Measurements from ENCODE around the gene ZNF813. TPM values are rescaled to one million over a fixed set of nuclear protein-coding genes. Genes with fewer than 3 reads are reported as not detected.
"Not testable (repeated sequence)": the region's sequence is repeated elsewhere in the genome, so short reads cannot be mapped to it uniquely, and the experiment has no call there.

The ZNF813 gene
- total RNA-seq, 2 donors from 2014 or later = 5.6 to 7.1 TPM

DNA sequence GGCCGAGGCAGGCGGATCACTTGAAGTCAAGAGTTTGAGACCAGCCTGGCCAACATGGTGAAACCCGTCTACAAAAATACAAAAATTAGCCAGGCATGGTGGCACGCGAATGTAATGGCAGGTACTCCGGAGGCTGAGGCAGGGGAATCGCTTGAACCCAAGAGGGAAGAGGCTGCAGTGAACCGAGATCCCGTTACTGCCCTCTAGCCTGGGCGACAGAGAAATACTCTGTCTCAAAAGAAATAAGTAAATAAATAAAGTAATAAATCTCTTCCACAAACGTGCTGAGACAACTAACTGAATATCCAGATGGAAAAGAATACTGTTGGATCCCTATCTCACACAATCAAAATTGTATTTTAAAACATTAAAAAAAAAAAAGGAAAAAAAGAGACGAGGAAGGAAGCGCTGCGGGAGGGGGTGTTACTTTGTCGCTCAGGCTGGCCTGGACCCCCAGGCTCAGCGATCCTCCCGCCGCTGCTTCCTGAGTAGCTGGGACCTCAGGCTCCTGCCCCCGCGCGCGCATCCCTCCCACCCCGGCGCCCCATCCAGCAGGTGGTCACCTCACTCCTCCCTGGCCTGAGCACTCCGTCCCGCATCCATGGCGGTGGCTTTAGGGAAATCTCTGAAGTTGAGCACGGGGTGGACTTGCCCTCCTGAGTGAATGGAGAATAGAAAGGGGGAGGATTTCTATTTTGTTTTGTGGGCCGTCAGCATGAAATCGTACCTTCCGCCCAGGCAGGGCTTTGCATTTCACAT lies 628 bp upstream of the ZNF813 start:
- ATAC-seq (peak; percentile 40 to 44), DNase-seq (ENCODE audit: low spot score in 2 of 2) (no peak)
- H3K9me3 Mint-ChIP-seq = peaks cover 8 to 34% of the 10 kb centered on the region in 2 donors
- H3K36me3 Mint-ChIP-seq = peaks cover 34 to 64% of the 10 kb centered on the region in 2 donors
- H3K27ac Mint-ChIP-seq = peak overlapping the region in 1 of 2 donors; percentile 80

DNA sequence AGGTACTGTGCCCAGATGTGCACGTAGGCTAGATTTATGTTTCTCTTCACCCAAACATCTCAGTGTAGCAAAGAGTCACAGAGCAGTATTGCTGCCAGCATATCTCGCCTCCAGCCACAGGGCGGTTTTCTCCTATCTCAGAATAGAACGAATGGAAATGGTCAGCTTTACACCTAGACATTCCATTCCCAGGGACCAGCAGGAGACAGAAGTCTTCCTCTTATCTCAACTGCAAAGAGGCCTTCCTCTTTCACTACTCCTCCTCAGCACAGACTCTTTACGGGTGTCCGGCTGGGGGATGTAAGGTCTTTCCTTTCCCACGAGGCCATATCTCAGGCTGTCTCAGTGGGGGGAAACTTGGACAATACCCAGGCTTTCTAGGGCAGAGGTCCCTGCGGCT lies 1.1 kb downstream of the ZNF813 start:
- ATAC-seq; DNase-seq (ENCODE audit: low spot score in 2 of 2): not testable (repeated sequence)
- peak overlapping the region in 1 of 2 donors; percentile 80 for H3K27ac Mint-ChIP-seq
- peaks cover 5 to 29% of the 10 kb centered on the region in 2 donors for H3K9me3 Mint-ChIP-seq
- peaks cover 40 to 64% of the 10 kb centered on the region in 2 donors for H3K36me3 Mint-ChIP-seq

DNA sequence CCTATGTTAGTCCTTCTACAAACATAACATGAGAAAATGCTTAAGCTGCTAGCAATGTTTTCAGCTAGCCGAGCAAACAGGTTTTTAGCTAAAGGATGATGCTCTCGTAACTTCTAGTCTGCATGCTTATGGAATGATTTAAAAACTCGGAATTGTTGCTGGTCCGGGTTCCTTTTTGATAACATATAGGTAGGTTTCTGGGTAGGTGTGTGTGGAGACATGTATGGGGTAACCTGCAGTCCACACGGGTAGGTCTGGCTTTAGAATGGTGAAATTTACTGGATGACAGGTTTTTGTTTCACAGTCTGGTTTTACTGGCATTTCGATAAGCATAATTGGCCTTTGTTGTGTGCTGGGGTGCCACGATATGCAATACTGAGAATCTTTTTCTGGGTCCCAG lies 4.4 kb downstream of the ZNF813 start:
- Mint-ChIP-seq H3K9me3 (peaks cover 9 to 21% of the 10 kb centered on the region in 2 donors), H3K36me3 (peaks cover 66 to 78% of the 10 kb centered on the region in 2 donors), H3K27ac (no peak overlapping the region)
- no peak for ATAC-seq
- no peak for DNase-seq (ENCODE audit: low spot score in 2 of 2)

DNA sequence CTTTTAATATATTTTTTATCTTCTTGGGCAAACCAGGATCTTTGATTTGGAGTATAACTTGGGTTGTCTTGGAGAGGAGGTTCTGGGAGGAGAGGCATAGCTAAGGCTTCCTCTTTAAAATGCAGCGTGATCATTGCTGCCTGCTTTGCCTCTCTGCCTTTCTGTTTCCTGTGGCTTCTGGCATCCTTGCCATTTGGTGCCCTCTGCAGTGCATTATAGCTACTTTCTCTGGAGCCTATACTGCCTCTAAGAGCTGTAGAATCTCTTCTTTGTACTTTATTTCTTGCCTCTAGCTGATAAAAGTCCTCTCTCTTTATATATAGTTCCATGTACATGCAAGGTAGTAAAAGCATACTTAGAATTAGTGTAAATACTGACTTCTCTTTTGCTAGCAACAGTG lies 7.3 kb downstream of the ZNF813 start:
- Mint-ChIP-seq H3K36me3 (peaks cover 86% of the 10 kb centered on the region in 2 donors), H3K9me3 (peaks cover 18 to 24% of the 10 kb centered on the region in 2 donors)
- H3K27ac Mint-ChIP-seq; ATAC-seq; DNase-seq (ENCODE audit: low spot score in 2 of 2): not testable (repeated sequence)

DNA sequence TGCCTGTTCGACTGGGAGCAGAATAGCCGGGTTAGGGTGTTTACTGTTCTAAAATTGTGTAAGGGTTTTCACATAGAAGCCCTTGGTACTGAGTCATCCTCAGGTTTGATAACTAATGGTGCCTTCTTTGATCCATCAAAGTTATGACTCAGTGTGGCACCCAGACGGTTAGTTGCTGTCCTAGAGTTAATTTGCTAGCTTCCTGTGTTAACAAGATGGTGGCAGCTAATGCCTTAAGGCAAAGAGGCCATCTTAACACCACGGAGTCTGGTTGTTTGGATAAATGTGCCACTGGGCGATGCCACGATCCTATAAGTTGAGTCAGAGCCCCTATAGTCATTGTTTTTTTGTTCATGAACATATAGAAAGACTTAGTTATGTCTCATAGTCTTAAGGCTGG lies 7.9 kb downstream of the ZNF813 start:
- H3K27ac Mint-ChIP-seq; DNase-seq (ENCODE audit: low spot score in 2 of 2): not testable (repeated sequence)
- H3K9me3 Mint-ChIP-seq = peaks cover 19 to 25% of the 10 kb centered on the region in 2 donors
- ATAC-seq = peak in 1 of 2 donors; percentile 61
- peaks cover 87% of the 10 kb centered on the region in 2 donors for H3K36me3 Mint-ChIP-seq

DNA sequence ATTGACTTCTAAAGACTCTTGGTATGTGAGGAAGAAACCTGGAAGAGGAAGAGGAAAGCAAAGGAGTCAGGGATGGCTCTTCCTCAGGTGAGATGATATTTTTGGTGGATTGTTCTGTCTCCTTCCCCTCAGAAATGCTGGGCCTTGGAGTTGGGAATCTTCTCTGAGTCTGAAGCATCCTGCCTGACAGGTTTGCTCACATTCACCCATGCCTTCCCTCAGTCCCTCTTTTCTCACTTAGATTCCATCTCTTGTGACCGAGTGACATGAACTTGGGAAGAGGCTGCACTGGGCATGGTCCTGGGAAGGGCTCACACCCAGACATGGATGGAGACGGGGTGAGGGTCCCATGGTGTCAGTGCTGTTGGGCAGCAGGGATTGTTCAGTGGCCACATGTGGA lies 16.2 kb downstream of the ZNF813 start:
- peaks cover 39 to 40% of the 10 kb centered on the region in 2 donors for H3K9me3 Mint-ChIP-seq

DNA sequence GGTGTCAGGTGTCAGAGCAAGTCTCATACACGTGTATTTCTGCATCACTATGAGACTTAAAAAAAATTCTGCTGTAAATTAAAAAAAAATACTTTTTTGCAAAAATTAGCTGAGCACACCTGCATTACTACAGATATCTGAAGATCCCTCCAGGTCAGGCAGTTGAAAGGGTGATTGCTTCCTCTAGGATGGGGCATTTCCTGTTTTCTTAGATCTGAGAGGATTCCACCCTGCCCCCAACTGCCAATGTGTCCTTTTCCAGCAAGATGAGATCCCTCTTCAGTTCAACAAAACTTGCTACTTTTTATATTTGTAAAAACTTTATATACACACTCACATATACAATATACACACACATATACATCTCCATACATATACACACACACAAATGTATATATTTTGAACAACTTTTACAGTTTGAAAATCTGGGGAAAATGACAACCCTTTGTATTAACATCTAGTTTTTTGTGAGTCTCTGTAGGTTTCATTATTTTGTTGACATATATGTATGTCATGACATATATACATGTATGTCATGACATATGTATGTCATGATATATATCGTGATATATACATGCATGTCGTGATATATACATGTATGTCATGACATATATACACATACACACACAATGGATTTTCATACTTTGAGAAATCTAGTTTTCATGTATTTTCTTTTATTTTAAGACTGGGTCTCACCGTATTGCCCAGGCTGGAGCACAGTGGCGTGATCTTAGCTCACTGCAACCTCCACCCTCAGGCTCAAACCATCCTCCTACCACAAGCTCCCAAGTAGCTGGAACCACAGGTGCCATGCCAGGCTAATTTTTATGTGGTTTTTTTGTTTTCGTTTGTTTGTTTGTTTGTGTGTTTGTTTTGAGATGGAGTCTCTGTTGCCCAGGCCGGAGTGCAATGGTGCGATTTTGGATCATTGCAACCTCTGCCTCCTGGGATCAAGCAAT lies 17.8 kb downstream of the ZNF813 start:
- DNase-seq (ENCODE audit: low spot score in 2 of 2) (no peak), ATAC-seq (no peak)
- Mint-ChIP-seq H3K27ac (no peak overlapping the region), H3K9me3 (peaks cover 30 to 37% of the 10 kb centered on the region in 2 donors), H3K36me3 (peaks cover 71 to 85% of the 10 kb centered on the region in 2 donors)

More for the DNA sequence above, 16.2 kb downstream of the ZNF813 start:
- peaks cover 76 to 89% of the 10 kb centered on the region in 2 donors for H3K36me3 Mint-ChIP-seq
- not testable (repeated sequence) for ATAC-seq; DNase-seq (ENCODE audit: low spot score in 2 of 2); H3K27ac Mint-ChIP-seq

DNA sequence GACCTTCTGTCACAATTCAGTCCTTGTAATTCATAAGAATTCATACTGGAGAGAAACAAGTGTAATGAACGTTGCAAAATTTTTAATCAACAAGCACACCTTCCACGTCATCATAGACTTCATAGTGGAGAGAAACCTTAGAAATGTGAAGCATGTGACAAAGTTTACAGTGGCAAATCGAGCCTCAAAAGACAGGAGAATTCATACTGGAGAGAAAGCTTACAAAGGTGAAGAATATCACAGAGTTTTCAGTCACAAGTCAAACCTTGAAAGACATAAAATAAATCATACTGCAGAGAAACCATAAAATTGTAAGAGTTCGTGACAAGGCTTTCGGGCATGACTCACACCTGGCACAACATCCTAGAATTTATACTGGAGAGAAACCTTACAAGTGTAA lies 24.6 kb downstream of the ZNF813 start:
- Mint-ChIP-seq H3K36me3 (peaks cover 75 to 88% of the 10 kb centered on the region in 2 donors), H3K27ac (no peak overlapping the region), H3K9me3 (peaks cover 46 to 53% of the 10 kb centered on the region in 2 donors)
- no peak for ATAC-seq
- no peak for DNase-seq (ENCODE audit: low spot score in 2 of 2)

DNA sequence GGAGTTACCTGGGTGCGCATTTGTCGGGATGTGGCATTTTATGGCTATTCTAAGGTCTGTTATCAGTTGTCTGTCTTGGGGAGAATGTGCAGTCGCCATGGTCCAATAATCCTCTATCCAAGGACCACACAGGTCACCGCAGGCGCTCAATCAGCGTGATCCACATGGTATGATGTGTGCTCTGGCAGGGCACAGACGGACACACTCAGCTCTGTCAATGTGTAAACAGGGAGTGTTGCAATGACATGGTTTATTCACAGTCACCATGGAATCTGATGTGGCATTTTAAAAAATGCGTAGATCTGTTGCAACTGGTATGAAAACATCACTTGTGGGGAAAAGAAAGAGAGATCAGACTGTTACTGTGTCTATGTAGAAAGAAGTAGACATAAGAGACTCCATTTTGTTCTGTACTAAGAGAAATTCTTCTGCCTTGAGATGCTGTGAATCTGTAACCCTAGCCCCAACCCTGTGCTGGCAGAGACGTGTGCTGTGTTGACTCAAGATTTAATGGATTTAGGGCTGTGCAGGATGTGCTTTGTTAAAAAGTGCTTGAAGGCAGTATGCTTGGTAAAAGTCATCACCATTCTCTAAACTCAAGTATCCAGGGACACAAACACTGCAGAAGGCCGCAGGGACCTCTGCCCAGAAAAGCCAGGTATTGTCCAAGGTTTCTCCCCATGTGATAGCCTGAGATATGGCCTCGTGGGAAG lies 29.9 kb downstream of the ZNF813 start:
- H3K27ac Mint-ChIP-seq; DNase-seq (ENCODE audit: low spot score in 2 of 2); ATAC-seq: not testable (repeated sequence)
- H3K36me3 Mint-ChIP-seq = peaks cover 45 to 54% of the 10 kb centered on the region in 2 donors
- H3K9me3 Mint-ChIP-seq = peaks cover 39% of the 10 kb centered on the region in 2 donors

DNA sequence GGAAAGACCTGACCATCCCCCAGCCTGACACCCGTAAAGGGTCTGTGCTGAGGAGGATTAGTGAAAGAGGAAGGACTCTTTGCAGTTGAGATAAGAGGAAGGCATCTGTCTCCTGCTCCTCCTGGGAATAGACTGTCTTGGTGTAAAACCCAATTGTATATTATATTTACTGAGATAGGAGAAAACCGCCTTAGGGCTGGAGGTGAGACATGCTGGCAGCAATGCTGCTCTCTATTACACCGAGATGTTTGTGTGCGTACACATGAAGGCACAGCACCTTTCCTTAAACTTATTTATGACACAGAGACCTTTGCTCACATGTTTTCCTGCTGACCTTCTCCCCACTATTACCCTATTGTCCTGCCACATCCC lies 30.5 kb downstream of the ZNF813 start:
- ATAC-seq; H3K27ac Mint-ChIP-seq; DNase-seq (ENCODE audit: low spot score in 2 of 2): not testable (repeated sequence)
- Mint-ChIP-seq H3K36me3 (peaks cover 40 to 48% of the 10 kb centered on the region in 2 donors), H3K9me3 (peaks cover 33 to 34% of the 10 kb centered on the region in 2 donors)

DNA sequence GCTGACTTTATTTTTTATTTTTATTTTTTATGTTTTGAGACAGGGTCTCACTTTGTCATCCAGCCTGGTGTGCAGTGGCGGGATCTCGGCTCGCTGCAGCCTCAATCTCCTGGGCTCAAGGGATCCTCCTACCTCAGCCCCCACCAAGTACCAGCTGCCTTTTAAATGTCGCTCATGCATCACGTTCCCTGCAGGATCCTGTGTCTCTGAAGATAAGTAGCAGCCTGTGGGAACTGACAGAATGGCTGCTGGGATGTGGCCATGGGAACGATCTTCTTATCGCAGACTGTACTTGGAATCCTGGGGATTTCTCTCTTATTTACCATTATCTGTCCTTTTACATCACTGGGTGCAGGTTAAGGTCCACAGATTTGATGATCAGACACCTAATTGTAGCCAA lies 35.6 kb downstream of the ZNF813 start:
- ATAC-seq; DNase-seq (ENCODE audit: low spot score in 2 of 2); H3K27ac Mint-ChIP-seq: not testable (repeated sequence)
- Mint-ChIP-seq H3K36me3 (peaks cover 9 to 20% of the 10 kb centered on the region in 2 donors), H3K9me3 (peaks cover 9 to 15% of the 10 kb centered on the region in 2 donors)

DNA sequence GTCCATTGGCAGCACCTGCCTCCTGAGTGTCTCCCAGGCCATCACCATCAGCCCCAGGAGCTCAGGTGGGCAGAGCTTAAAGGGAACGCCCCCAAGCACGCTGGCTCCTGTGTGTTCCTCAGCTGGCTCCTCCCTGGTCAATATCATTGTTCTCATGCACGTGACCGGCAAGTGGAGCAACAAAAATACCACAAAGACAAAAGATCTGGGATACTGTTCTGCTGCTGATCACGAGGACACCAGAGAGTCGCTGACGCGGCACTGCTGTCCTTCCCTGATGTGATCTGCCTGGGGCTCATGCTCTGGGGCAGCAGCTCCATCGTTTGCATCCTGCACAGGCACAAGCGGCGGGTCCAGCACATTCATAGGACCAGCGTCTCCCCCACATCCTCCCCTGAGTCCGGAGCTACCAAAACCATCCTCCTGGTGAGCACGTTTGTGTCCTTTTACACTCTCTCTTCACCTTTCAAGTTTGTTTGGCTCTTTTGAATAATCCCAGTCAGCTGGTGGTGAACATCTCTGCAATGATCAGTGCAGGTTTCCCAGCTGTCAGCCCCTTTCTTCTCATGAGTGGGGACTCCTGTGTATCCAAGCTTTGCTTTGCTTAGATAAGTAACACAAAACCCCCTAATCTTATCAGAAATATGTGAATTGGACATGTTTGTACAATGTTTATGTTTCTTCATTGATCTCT lies 36.3 kb downstream of the ZNF813 start:
- not testable (repeated sequence) for H3K27ac Mint-ChIP-seq; ATAC-seq; DNase-seq (ENCODE audit: low spot score in 2 of 2)
- peaks cover 9 to 20% of the 10 kb centered on the region in 2 donors for H3K36me3 Mint-ChIP-seq
- peaks cover 9 to 11% of the 10 kb centered on the region in 2 donors for H3K9me3 Mint-ChIP-seq

DNA sequence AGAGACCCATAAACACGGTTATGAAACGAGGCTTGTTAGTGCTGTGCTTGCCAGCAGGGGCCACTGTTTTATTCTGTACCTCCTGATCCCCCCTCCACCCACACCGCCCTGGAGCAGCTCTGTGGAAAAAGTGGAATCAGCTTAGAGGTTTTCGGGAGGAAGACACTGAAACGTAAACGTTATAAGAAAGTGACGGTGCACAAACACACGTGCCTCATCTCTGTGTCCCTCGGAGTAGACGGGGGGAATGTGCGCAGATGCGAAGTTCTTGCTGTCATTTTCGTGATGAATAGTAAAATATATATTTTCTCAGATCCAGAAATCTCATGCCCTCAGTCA lies 36.8 kb downstream of the ZNF813 start:
- peaks cover 8 to 12% of the 10 kb centered on the region in 2 donors for H3K9me3 Mint-ChIP-seq
- DNase-seq (ENCODE audit: low spot score in 2 of 2); ATAC-seq; H3K27ac Mint-ChIP-seq: not testable (repeated sequence)
- H3K36me3 Mint-ChIP-seq = peaks cover 9 to 20% of the 10 kb centered on the region in 2 donors

DNA sequence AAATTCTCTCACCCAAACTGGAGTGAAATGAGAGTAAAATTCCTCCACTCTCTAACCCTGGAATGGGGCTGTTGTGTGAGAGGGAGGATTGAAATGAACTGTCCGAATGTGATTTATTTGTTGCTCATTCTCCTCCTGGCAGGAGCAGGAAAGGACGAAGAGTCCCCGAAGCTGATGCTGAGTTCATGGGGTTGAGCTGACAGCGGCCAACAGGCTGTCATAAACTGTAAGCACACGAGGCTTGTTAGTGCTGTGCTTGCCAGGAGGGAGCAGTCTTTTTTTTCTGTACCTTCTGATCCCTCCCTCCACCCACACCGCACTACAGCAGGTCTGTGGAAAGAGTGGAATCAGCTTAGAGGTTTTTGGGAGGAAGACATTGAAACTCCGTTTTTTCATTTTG lies 37.4 kb downstream of the ZNF813 start:
- no peak for DNase-seq (ENCODE audit: low spot score in 2 of 2)
- peaks cover 8 to 17% of the 10 kb centered on the region in 2 donors for H3K9me3 Mint-ChIP-seq
- peaks cover 9 to 20% of the 10 kb centered on the region in 2 donors for H3K36me3 Mint-ChIP-seq
- no peak for ATAC-seq
- no peak overlapping the region for H3K27ac Mint-ChIP-seq

DNA sequence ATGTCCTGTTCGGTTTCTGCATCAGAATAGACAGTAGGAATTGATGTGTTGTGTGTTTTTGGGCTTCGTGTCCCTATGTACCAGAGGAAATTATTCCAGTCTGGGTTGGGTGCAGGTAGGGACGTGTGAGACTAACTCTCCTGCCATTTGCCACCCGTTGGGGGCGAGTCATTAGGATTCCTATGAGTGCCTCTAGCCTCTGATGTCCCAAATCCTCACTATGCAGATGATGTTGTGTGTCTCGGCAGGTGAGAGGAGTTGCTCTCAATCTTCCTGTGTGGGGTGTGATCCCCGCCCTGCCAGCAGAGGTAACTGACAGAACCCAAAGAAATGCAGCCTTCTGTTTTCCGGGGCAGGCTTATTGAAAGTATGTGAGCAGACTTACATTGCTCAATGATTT lies 39.2 kb downstream of the ZNF813 start:
- H3K36me3 Mint-ChIP-seq = peaks cover 4 to 15% of the 10 kb centered on the region in 2 donors
- H3K27ac Mint-ChIP-seq = no peak overlapping the region
- no peak for DNase-seq (ENCODE audit: low spot score in 2 of 2)

More for the DNA sequence above, 39.2 kb downstream of the ZNF813 start:
- ATAC-seq = no peak
- H3K9me3 Mint-ChIP-seq = peaks cover 5 to 13% of the 10 kb centered on the region in 2 donors
